SH-SY5Y (cell line): ENCODE measurements around the gene PPP1R12B.

Experiments used
- GATA2 ChIP-seq: IDR thresholded peaks from 2 replicates; pipeline ENCODE4 v1.6.1; 2011; ENCODE audit warnings: mild to moderate bottlenecking, low read depth, low read length
- GATA3 ChIP-seq: IDR thresholded peaks from 2 replicates; pipeline ENCODE4 v1.6.1; 2011; ENCODE audit warnings: low read depth, mild to moderate bottlenecking, low read length, moderate library complexity

DNA sequence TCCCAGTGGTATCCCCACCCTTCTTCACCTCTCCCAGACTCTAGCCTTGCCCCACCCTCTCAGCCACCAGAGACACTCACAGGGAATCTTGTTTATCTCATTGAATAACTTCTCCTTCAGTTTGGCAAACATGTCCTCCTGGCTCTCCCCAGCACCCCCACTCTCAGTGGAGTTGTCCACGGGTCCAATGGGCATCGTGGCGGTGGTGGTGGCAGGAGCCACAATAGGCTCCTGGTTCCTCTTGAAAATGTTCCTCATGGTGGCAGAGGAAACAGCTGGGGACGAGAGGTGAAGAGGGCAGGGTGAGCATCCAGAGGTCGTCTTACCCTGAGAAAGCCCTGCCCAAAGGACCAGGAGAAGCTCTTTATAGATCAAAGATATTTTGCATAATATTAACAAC lies 257.0 kb downstream of the PPP1R12B start:
- TF ChIP-seq GATA2 = no peak
- TF ChIP-seq GATA3 = no peak
